HepG2 (cell line): ENCODE measurements around the gene SPATA12. TPM values are rescaled to one million over a fixed set of nuclear protein-coding genes. Genes with fewer than 3 reads are reported as not detected.

Source experiments
- ATAC-seq: fragments of 200-7000 bp; cut with Tn5 transposase; 3 replicates; pipeline ENCODE4 v1.9.1; 2020; ENCODE audit warnings: mild to moderate bottlenecking, moderate library complexity
- BruUV-seq: library from RNA; stranded (reverse); fragments of 400-500 nt; replicated peaks from 2 replicates; lab custom pipeline; 2021; lab: Mats Ljungman, UMichigan
- CTCF ChIA-PET: fragments of 300-600 bp; formaldehyde crosslinking; extraction: SDS; loops from one replicate; lab custom pipeline; 2021; ENCODE audit warnings: low total read pairs, inconsistent platforms, low intra/inter-chr PET ratio; lab: Yijun Ruan, JAX
- POLR2A ChIA-PET: fragments of 350-600 bp; sonication (Branson Sonifier 250); formaldehyde crosslinking; loops from one replicate; lab custom pipeline; 2020; ENCODE audit warnings: antibody characterized with exemption, inconsistent platforms; lab: Yijun Ruan, JAX
- DNase-seq: peaks from one replicate; pipeline ENCODE4 v3.0.0-alpha.2; 2015; ENCODE audit warnings: low spot score
- FAIRE-seq: peaks from 3 replicates; lab custom pipeline; 2011; peaks lifted over from hg19 to GRCh38; lab: Jason Lieb, UNC
- H2AFZ ChIP-seq: one replicate; pipeline ENCODE4 v1.6.1; 2011; ENCODE audit warnings: low read length, inconsistent platforms
- H3K27ac ChIP-seq: fragments of 300-600 bp; 3 replicates; pipeline ENCODE4 v1.8.0; 2011; ENCODE audit warnings: mixed run types, mild to moderate bottlenecking, mixed read lengths, low read length, inconsistent platforms; ENCODE audit not compliant: insufficient read depth; ENCODE audit errors: extremely low read length
- H3K27me3 ChIP-seq, 2 experiments: fragments of 200-600 bp in 1 of 2; 2 replicates in 1 of 2; 3 replicates in 1 of 2; pipeline versions ENCODE4 v1.6.0 to v1.8.0; 2011; ENCODE audit warnings: low read length in 2 of 2, mild to moderate bottlenecking in 2 of 2, moderate library complexity in 2 of 2, inconsistent platforms in 1 of 2; ENCODE audit not compliant: insufficient read depth in 2 of 2, control insufficient read depth in 1 of 2
- H3K36me3 ChIP-seq, 2 experiments: fragments of 200-600 bp in 1 of 2; replicated peaks in 1 of 2; 2 replicates in 1 of 2; 3 replicates in 1 of 2; pipeline versions ENCODE4 v1.5.1 to v1.8.0; 2011; ENCODE audit warnings: low read length in 2 of 2, inconsistent platforms in 1 of 2; ENCODE audit not compliant: insufficient read depth in 2 of 2, control insufficient read depth in 1 of 2
- H3K4me1 ChIP-seq: 2 replicates; pipeline ENCODE4 v1.5.1; 2012; ENCODE audit warnings: low read length, inconsistent platforms; ENCODE audit not compliant: insufficient read depth
- H3K4me2 ChIP-seq: 2 replicates; pipeline ENCODE4 v1.6.0; 2011; ENCODE audit warnings: low read depth, low read length, inconsistent platforms
- H3K4me3 ChIP-seq, 3 experiments: fragments of 200-600 bp in 1 of 3; sonication (generic), shearing (Covaris generic) in 1 of 3; replicated peaks in 1 of 3; 2 replicates each; pipeline ENCODE4 v1.5.1; 2011 to 2016; ENCODE audit warnings: low read length in 3 of 3, inconsistent platforms in 2 of 3, low read depth in 2 of 3, mild to moderate bottlenecking in 2 of 3, control low read depth in 1 of 3, mixed read lengths in 1 of 3; ENCODE audit not compliant: insufficient read depth in 1 of 3
- H3K79me2 ChIP-seq: one replicate; pipeline ENCODE4 v1.6.1; 2011; ENCODE audit warnings: low read length, inconsistent platforms; ENCODE audit not compliant: insufficient read depth
- H3K9ac ChIP-seq: 2 replicates; pipeline ENCODE4 v1.6.0; 2011; ENCODE audit warnings: mild to moderate bottlenecking, low read depth, low read length, inconsistent platforms; ENCODE audit not compliant: insufficient read depth
- H3K9me3 ChIP-seq: 2 replicates; pipeline ENCODE4 v1.5.1; 2012; ENCODE audit warnings: mild to moderate bottlenecking, low read length
- H4K20me1 ChIP-seq: 2 replicates; pipeline ENCODE4 v1.6.0; 2011; ENCODE audit warnings: inconsistent platforms, mild to moderate bottlenecking, low read length, moderate library complexity; ENCODE audit not compliant: insufficient read depth
- CEBPB ChIP-seq: IDR thresholded peaks from 2 replicates; pipeline ENCODE4 v1.6.1; 2011; ENCODE audit warnings: low read depth, low read length, improper control_type of control experiment, borderline replicate concordance
- DMAP1 ChIP-seq: IDR thresholded peaks from 2 replicates; pipeline ENCODE4 v1.6.1; 2016
- EHMT2 ChIP-seq: fragments of 200-600 bp; sonication (generic); IDR thresholded peaks from 2 replicates; pipeline ENCODE4 v1.7.0; 2017; ENCODE audit warnings: antibody characterized with exemption, low read depth, low read length, borderline replicate concordance
- FOXA3 ChIP-seq: IDR thresholded peaks from 2 replicates; pipeline ENCODE4 v1.6.1; 2016; ENCODE audit warnings: missing genetic modification reagents, missing compliant biosample characterization
- SIX4 ChIP-seq: sonication (generic); formaldehyde crosslinking; IDR thresholded peaks from 2 replicates; pipeline ENCODE4 v1.4.0; 2020; ENCODE audit warnings: missing genetic modification reagents
- SP5 ChIP-seq: IDR thresholded peaks from 2 replicates; pipeline ENCODE4 v1.6.1; 2016; ENCODE audit warnings: low read depth, borderline replicate concordance
- ZBTB20 ChIP-seq: sonication (generic); formaldehyde crosslinking; IDR thresholded peaks from 2 replicates; pipeline ENCODE4 v1.8.1; 2023; ENCODE audit warnings: missing genetic modification reagents, low read depth, mild to moderate bottlenecking, borderline replicate concordance
- WGBS: methylation state at CpG from one replicate; pipeline ENCODE4 v1.1.6; 2017; ENCODE audit warnings: low lambda C conversion rate; 5-methylcytosine and 5-hydroxymethylcytosine counted together
- in situ Hi-C: cut with HindIII; loops from 2 replicates; pipeline ENCODE4 v1.10.0; 2017; ENCODE audit warnings: low pct_unique_long_range_greater_than_20kb; ENCODE audit not compliant: extremely low pct_ligation_motif_present
- intact Hi-C: fragments of 100-400 bp; cut with micrococcal nuclease; formaldehyde crosslinking; loops from one replicate; pipeline ENCODE4 v1.10.0; 2022; ENCODE audit not compliant: unreplicated experiment
- polyA plus RNA-seq, 8 experiments: library from polyadenylated mRNA; depleted of rRNA in 3 of 8; stranded (reverse) in 7 of 8; unstranded in 1 of 8; fragments of >200 nt; fragmentation: Illumina TruSeq in 4 of 8; extraction: Trizol in 4 of 8; gene quantifications; 2 replicates each; pipeline versions ENCODE4 v1.2.1 to v1.2.3, GENCODE V29; 2011 to 2016; ENCODE audit warnings: low read depth in 4 of 8, missing spikeins in 1 of 8, mixed read lengths in 1 of 8; ENCODE audit not compliant: insufficient read depth in 1 of 8
- total RNA-seq, 5 experiments: library from RNA; depleted of rRNA; stranded (reverse); fragments of >200 nt; fragmentation: Illumina TruSeq; extraction: Trizol; gene quantifications; 2 replicates each; pipeline ENCODE4 v1.2.3, GENCODE V29; 2016; ENCODE audit warnings: low read depth in 1 of 5
- TF ChIP-seq, protein P1 (sequence below): sonication (generic); formaldehyde crosslinking; IDR thresholded peaks from 2 replicates; pipeline ENCODE4 v1.5.1; 2020; ENCODE audit warnings: mild to moderate bottlenecking, moderate library complexity, missing genetic modification reagents
- TF ChIP-seq, protein P2 (sequence below): sonication (generic); formaldehyde crosslinking; IDR thresholded peaks from 2 replicates; pipeline ENCODE4 v1.8.0; 2022; ENCODE audit warnings: low read depth, missing genetic modification reagents
- TF ChIP-seq, protein P3 (sequence below): sonication (generic); formaldehyde crosslinking; IDR thresholded peaks from 2 replicates; pipeline ENCODE4 v1.4.0; 2020; ENCODE audit warnings: missing genetic modification reagents, mild to moderate bottlenecking, borderline replicate concordance

SPATA12 gene
- total and polyA plus RNA-seq, 2 of the 13 experiments (the other 11 are each of a cell fraction or from before 2014, with no cell fraction given), result 0.09 to 0.25 TPM

DNA sequence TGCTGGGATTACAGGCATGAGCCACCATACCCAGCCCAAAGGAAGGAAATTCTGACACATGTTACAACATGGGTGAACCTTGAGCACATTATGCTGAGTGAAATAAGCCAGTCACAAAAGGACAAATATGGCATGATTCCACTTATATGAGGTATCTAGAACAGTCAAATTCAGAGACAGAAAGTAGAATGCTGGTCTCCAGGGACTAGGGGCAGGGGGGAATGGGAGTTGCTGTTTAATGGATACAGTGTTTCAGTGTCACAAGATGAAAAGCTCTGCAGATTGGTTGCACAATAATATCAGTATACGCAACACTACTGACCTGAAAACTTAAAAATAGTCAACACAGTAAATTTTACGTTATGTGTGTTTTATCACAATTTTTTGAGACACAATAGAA lies 4.1 kb downstream of the SPATA12 start:
- ATAC-seq, result no peak

DNA sequence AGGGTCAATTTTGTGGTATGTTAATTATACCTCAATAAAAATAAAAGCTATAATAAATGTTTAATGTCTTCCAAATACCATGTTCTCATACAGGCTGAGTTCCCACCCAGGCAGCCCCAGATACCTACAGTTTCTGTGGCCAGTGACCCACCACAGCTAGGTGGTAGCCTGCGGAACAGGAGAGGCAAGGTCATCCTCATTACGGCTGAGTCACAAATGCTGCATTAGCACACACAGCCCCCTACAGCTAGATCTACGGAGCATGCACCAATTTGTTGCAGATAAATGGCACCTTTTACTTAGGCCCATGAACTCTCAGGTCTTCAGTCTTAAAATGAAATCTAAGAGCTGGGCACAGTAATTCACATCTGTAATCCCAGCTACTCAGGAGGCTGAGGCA lies 5.1 kb downstream of the SPATA12 start:
- no peaks in the 10 kb centered on the region for H3K9me3 ChIP-seq
- H3K36me3 ChIP-seq, result no peaks in the 10 kb centered on the region
- no peak for DNase-seq
- H3K27me3 ChIP-seq, result no peaks in the 10 kb centered on the region
- no peak overlapping the region for H3K9ac ChIP-seq
- H3K4me2 ChIP-seq, result no peak overlapping the region
- H4K20me1 ChIP-seq, result no peaks in the 10 kb centered on the region
- ChIA-PET CTCF (no interaction called here), POLR2A (no interaction called here)
- H3K4me3 ChIP-seq, result no peak overlapping the region
- BruUV-seq, result no TSS peak
- no peak overlapping the region for H2AFZ ChIP-seq
- peak; percentile 23; the same call in 1 of the 3 replicates for ATAC-seq
- H3K4me1 ChIP-seq, result peaks cover 25% of the 10 kb centered on the region
- 89% methylated on average over 1 of the region's 3 CpGs for WGBS
- in situ Hi-C loops (no loop called here), intact Hi-C loops (no loop called here)
- FAIRE-seq, result no peak
- H3K27ac ChIP-seq, result no peak overlapping the region
- H3K79me2 ChIP-seq, result peaks cover 2% of the 10 kb centered on the region
- no peak for TF ChIP-seq SP5
- TF ChIP-seq, protein P1, sequence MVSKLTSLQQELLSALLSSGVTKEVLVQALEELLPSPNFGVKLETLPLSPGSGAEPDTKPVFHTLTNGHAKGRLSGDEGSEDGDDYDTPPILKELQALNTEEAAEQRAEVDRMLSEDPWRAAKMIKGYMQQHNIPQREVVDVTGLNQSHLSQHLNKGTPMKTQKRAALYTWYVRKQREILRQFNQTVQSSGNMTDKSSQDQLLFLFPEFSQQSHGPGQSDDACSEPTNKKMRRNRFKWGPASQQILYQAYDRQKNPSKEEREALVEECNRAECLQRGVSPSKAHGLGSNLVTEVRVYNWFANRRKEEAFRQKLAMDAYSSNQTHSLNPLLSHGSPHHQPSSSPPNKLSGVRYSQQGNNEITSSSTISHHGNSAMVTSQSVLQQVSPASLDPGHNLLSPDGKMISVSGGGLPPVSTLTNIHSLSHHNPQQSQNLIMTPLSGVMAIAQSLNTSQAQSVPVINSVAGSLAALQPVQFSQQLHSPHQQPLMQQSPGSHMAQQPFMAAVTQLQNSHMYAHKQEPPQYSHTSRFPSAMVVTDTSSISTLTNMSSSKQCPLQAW (CRISPR knock-in tag), result no peak
- TF ChIP-seq, protein P2, sequence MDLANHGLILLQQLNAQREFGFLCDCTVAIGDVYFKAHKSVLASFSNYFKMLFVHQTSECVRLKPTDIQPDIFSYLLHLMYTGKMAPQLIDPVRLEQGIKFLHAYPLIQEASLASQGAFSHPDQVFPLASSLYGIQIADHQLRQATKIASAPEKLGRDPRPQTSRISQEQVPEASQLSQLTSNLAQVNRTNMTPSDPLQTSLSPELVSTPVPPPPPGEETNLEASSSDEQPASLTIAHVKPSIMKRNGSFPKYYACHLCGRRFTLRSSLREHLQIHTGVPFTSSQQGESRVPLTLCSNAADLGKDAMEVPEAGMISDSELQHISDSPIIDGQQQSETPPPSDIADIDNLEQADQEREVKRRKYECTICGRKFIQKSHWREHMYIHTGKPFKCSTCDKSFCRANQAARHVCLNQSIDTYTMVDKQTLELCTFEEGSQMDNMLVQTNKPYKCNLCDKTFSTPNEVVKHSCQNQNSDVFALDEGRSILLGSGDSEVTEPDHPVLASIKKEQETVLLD (CRISPR knock-in tag), result no peak
- no peak for TF ChIP-seq FOXA3 (CRISPR knock-in tag)
- TF ChIP-seq, protein P3, sequence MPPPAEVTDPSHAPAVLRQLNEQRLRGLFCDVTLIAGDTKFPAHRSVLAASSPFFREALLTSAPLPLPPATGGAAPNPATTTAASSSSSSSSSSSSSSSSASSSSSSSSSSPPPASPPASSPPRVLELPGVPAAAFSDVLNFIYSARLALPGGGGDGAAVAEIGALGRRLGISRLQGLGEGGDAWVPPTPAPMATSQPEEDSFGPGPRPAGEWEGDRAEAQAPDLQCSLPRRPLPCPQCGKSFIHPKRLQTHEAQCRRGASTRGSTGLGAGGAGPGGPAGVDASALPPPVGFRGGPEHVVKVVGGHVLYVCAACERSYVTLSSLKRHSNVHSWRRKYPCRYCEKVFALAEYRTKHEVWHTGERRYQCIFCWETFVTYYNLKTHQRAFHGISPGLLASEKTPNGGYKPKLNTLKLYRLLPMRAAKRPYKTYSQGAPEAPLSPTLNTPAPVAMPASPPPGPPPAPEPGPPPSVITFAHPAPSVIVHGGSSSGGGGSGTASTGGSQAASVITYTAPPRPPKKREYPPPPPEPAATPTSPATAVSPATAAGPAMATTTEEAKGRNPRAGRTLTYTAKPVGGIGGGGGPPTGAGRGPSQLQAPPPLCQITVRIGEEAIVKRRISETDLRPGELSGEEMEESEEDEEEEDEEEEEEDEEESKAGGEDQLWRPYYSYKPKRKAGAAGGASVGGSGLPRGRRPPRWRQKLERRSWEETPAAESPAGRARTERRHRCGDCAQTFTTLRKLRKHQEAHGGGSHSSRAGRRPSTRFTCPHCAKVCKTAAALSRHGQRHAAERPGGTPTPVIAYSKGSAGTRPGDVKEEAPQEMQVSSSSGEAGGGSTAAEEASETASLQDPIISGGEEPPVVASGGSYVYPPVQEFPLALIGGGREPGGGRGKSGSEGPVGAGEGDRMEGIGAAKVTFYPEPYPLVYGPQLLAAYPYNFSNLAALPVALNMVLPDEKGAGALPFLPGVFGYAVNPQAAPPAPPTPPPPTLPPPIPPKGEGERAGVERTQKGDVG (CRISPR knock-in tag), result no peak
- TF ChIP-seq SIX4 (CRISPR knock-in tag), result no peak
- no peak for TF ChIP-seq EHMT2
- TF ChIP-seq ZBTB20 (CRISPR knock-in tag), result no peak

More for the DNA sequence above, 4.1 kb downstream of the SPATA12 start:
- H3K9ac ChIP-seq, result no peak overlapping the region
- H3K9me3 ChIP-seq, result no peaks in the 10 kb centered on the region
- H4K20me1 ChIP-seq, result no peaks in the 10 kb centered on the region
- WGBS, result 87% methylated on average over 2 of the region's 2 CpGs
- no peak for FAIRE-seq
- no peak overlapping the region for H3K4me3 ChIP-seq
- in situ Hi-C loops (no loop called here), intact Hi-C loops (no loop called here)
- no peaks in the 10 kb centered on the region for H3K27me3 ChIP-seq
- no peaks in the 10 kb centered on the region for H3K36me3 ChIP-seq
- H3K79me2 ChIP-seq, result peaks cover 2% of the 10 kb centered on the region
- POLR2A ChIA-PET, result no interaction called here
- DNase-seq, result no peak
- no peak for TF ChIP-seq DMAP1 (CRISPR knock-in tag)
- TF ChIP-seq CEBPB, result peak; percentile 79
- H3K27ac ChIP-seq, result no peak overlapping the region
- H3K4me1 ChIP-seq, result peaks cover 35% of the 10 kb centered on the region
- BruUV-seq, result no TSS peak
- no peak overlapping the region for H3K4me2 ChIP-seq
- CTCF ChIA-PET, result no interaction called here
- no peak overlapping the region for H2AFZ ChIP-seq
